SU-DHL-6 (cell line): ENCODE measurements around the gene SRP14.
"Not testable (repeated sequence)": the region's sequence is repeated elsewhere in the genome, so short reads cannot be mapped to it uniquely, and the experiment has no call there.

ENCODE experiments used
- H2AFZ ChIP-seq: fragments of 200-600 bp; sonication (generic); 2 replicates; pipeline ENCODE4 v1.6.1; 2014; ENCODE audit warnings: low read depth, mild to moderate bottlenecking, moderate library complexity, mixed read lengths, antibody characterized with exemption, low read length; ENCODE audit not compliant: severe bottlenecking
- H3F3A ChIP-seq: fragments of 200-600 bp; shearing (Covaris generic); 2 replicates; pipeline ENCODE4 v1.6.0; 2016; ENCODE audit warnings: antibody characterized with exemption, mild to moderate bottlenecking; ENCODE audit not compliant: insufficient read depth
- H3K27ac ChIP-seq: fragments of 200-600 bp; sonication (generic); 2 replicates; pipeline ENCODE4 v1.5.1; 2016; ENCODE audit warnings: low read depth, mild to moderate bottlenecking, low read length, moderate library complexity, mixed read lengths
- H3K27me3 ChIP-seq: fragments of 200-600 bp; sonication (generic), shearing (Covaris generic); 2 replicates; pipeline ENCODE4 v1.6.0; 2014; ENCODE audit warnings: mild to moderate bottlenecking, low read length
- H3K36me3 ChIP-seq: fragments of 200-600 bp; sonication (generic); 2 replicates; pipeline ENCODE4 v1.6.1; 2014; ENCODE audit warnings: mild to moderate bottlenecking, low read length, mixed read lengths
- H3K4me2 ChIP-seq: fragments of 300-600, 200-600 bp; shearing (Covaris generic), sonication (generic); 2 replicates; pipeline ENCODE4 v1.6.0; 2014; ENCODE audit warnings: low read length, low read depth, mild to moderate bottlenecking; ENCODE audit not compliant: poor library complexity, severe bottlenecking
- H3K4me3 ChIP-seq: fragments of 200-600 bp; sonication (generic); 2 replicates; pipeline ENCODE4 v1.5.1; 2014; ENCODE audit warnings: antibody characterized with exemption, low read length, mild to moderate bottlenecking, mixed read lengths; ENCODE audit not compliant: insufficient read depth, poor library complexity, severe bottlenecking
- H3K79me2 ChIP-seq: fragments of 200-600 bp; sonication (generic); 2 replicates; pipeline ENCODE4 v1.6.1; 2014; ENCODE audit warnings: mild to moderate bottlenecking, low read length, moderate library complexity; ENCODE audit not compliant: insufficient read depth
- H3K9ac ChIP-seq: fragments of 200-600 bp; sonication (generic); 2 replicates; pipeline ENCODE4 v1.7.0; 2014; ENCODE audit warnings: mild to moderate bottlenecking, low read length
- H3K9me2 ChIP-seq: fragments of 200-600 bp; sonication (generic); replicated peaks from 2 replicates; pipeline ENCODE4 v1.6.1; 2014; ENCODE audit warnings: low read length; ENCODE audit not compliant: insufficient read depth
- H3K9me3 ChIP-seq: fragments of 200-600 bp; sonication (generic); 2 replicates; pipeline ENCODE4 v1.6.1; 2014; ENCODE audit warnings: low read length, mixed read lengths; ENCODE audit not compliant: insufficient read depth
- H4K20me1 ChIP-seq: fragments of 200-600 bp; sonication (generic); 2 replicates; pipeline ENCODE4 v1.6.1; 2014; ENCODE audit warnings: low read depth, mild to moderate bottlenecking, antibody characterized with exemption, low read length, moderate library complexity, mixed read lengths
- CTCF ChIP-seq: fragments of 200-600 bp; sonication (generic); IDR thresholded peaks from one replicate; pipeline ENCODE4 v1.5.1; 2017; ENCODE audit warnings: antibody characterized with exemption, mild to moderate bottlenecking, low read length, moderate library complexity; ENCODE audit not compliant: insufficient read depth, poor library complexity, severe bottlenecking
- EZH2phosphoT487 ChIP-seq: fragments of 200-600 bp; sonication (generic), shearing (Covaris generic); conservative IDR thresholded peaks from 2 replicates; pipeline ENCODE4 v1.6.1; 2018; ENCODE audit warnings: mild to moderate bottlenecking, antibody characterized with exemption, low read length, moderate library complexity, mixed read lengths

SRP14 gene

GRCh38 chr15:40016224-40016865 is 22.6 kb downstream of the SRP14 start:
- H3K36me3 ChIP-seq: peaks cover 26% of the 10 kb centered on the region
- H3K4me2 ChIP-seq: no peak overlapping the region
- no peaks in the 10 kb centered on the region for H3K79me2 ChIP-seq
- H3K9ac ChIP-seq: no peak overlapping the region
- no peak for TF ChIP-seq CTCF
- TF ChIP-seq EZH2phosphoT487: no peak
- no peaks in the 10 kb centered on the region for H3F3A ChIP-seq
- H3K27ac ChIP-seq: no peak overlapping the region
- H3K27me3 ChIP-seq: no peaks in the 10 kb centered on the region
- H3K9me3 ChIP-seq: peaks cover 18% of the 10 kb centered on the region; the same call in 1 of the 2 replicates
- no peak overlapping the region for H3K4me3 ChIP-seq
- no peak overlapping the region for H2AFZ ChIP-seq
- no peaks in the 10 kb centered on the region for H3K9me2 ChIP-seq
- no peaks in the 10 kb centered on the region for H4K20me1 ChIP-seq

- Histone ChIP-seq H3K9me2 (no peaks in the 10 kb centered on the region), H3K27ac (no peak overlapping the region), H3K27me3 (no peaks in the 10 kb centered on the region), H3K4me3 (no peak overlapping the region), H3K9ac (no peak overlapping the region), H3K79me2 (no peaks in the 10 kb centered on the region), H3K9me3 (peaks cover 18% of the 10 kb centered on the region; the same call in 1 of the 2 replicates), H4K20me1 (no peaks in the 10 kb centered on the region), H3K36me3 (peaks cover 26% of the 10 kb centered on the region), H3K4me2 (no peak overlapping the region), H3F3A (no peaks in the 10 kb centered on the region), H2AFZ (no peak overlapping the region)
- TF ChIP-seq EZH2phosphoT487 (no peak), CTCF (no peak)
These were observed 24.6 kb downstream of the SRP14 start for GRCh38 chr15:40014390-40014789.

GRCh38 chr15:40013372-40013771 is 25.6 kb downstream of the SRP14 start:
- H3K9me2 ChIP-seq, H2AFZ ChIP-seq, H3K4me2 ChIP-seq, H3K79me2 ChIP-seq, H3K27me3 ChIP-seq, H3K27ac ChIP-seq, H3K4me3 ChIP-seq, H3F3A ChIP-seq, H4K20me1 ChIP-seq, H3K9ac ChIP-seq: not testable (repeated sequence)
- Histone ChIP-seq H3K36me3 (peaks cover 26% of the 10 kb centered on the region), H3K9me3 (peaks cover 18% of the 10 kb centered on the region; the same call in 1 of the 2 replicates)

GRCh38 chr15:40011303-40011702 is 27.7 kb downstream of the SRP14 start:
- peaks cover 26% of the 10 kb centered on the region for H3K36me3 ChIP-seq
- no peak overlapping the region for H3K4me3 ChIP-seq
- no peaks in the 10 kb centered on the region for H3K9me2 ChIP-seq
- no peak overlapping the region for H3K4me2 ChIP-seq
- no peaks in the 10 kb centered on the region for H4K20me1 ChIP-seq
- no peaks in the 10 kb centered on the region for H3K27me3 ChIP-seq
- H3K9me3 ChIP-seq: peaks cover 18% of the 10 kb centered on the region; the same call in 1 of the 2 replicates
- H3K79me2 ChIP-seq: no peaks in the 10 kb centered on the region
- H2AFZ ChIP-seq: no peak overlapping the region
- H3K9ac ChIP-seq: no peak overlapping the region
- no peak for TF ChIP-seq CTCF
- no peak for TF ChIP-seq EZH2phosphoT487
- no peaks in the 10 kb centered on the region for H3F3A ChIP-seq
- no peak overlapping the region for H3K27ac ChIP-seq
